ENCODE measurements around the gene PEAK1.

DNA sequence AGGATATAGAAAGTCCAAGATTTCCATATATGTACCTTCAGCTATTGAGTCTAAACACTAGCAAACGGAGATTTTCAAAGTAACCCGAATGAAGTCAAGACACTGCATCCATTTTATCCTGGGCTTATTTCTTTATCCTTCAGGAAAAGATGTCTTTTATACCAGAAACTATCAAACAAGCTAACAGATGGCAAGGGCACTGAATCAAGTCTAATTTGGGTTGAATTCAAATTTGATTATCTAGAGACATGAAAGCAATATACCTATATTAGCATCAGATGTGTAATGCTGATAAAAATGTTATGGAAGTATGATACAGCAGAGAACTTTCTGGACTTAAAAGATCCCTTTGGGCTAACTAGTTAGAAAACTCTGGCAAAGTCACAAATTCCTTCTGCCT, 210.7 kb downstream of the PEAK1 start:
- no peak for TF ChIP-seq POLR2A (IDR thresholded peaks at IDR 0.05; ENCODE audit: low read length)
- TF ChIP-seq GATA1 (IDR thresholded peaks at IDR 0.05; ENCODE audit: low read depth, low read length): no peak

Data from erythroblast (primary cell).